Prostate gland (tissue), 2 donors: Measurements from ENCODE around the gene RNF141. TPM values are rescaled to one million over a fixed set of nuclear protein-coding genes. Genes with fewer than 3 reads are reported as not detected.
A peak's percentile ranks its signal among the peaks of the same experiment; 100 is the strongest.

Experiments
- DNase-seq: peaks from one replicate; pipeline ENCODE4 v3.0.0-alpha.2; 2019; ENCODE audit warnings: low spot score
- H3K27ac ChIP-seq, 2 donors: fragments of 200-600 bp; sonication (generic); 2 replicates each; pipeline ENCODE4 v1.5.1; 2017 to 2019
- H3K27me3 ChIP-seq: fragments of 200-600 bp; sonication (generic); replicated peaks from 2 replicates; pipeline ENCODE4 v1.5.1; 2019; ENCODE audit not compliant: insufficient read depth
- H3K36me3 ChIP-seq, 2 donors: fragments of 200-600 bp; sonication (generic); 1 replicate in 1 of 2; 2 replicates in 1 of 2; pipeline versions ENCODE4 v1.5.1 to v1.8.1; 2017 to 2019
- H3K4me1 ChIP-seq: fragments of 200-600 bp; sonication (generic); replicated peaks from 2 replicates; pipeline ENCODE4 v1.5.1; 2019
- H3K4me3 ChIP-seq, 2 donors: fragments of 200-600 bp; sonication (generic); 2 replicates each; pipeline ENCODE4 v1.5.1; 2017 to 2019
- H3K9me3 ChIP-seq: fragments of 200-600 bp; sonication (generic); 2 replicates; pipeline ENCODE4 v1.5.1; 2017
- CTCF ChIP-seq, 4 experiments: fragments of 200-600 bp in 2 of 4; fragments of 450-650 bp in 2 of 4; sonication (generic) in 2 of 4; IDR thresholded peaks; 1 replicate in 3 of 4; 2 replicates in 1 of 4; pipeline ENCODE4 v1.5.1; 2016 to 2019; ENCODE audit warnings: antibody characterized with exemption in 4 of 4, mild to moderate bottlenecking in 2 of 4, moderate library complexity in 2 of 4
- POLR2A ChIP-seq: fragments of 450-650 bp; IDR thresholded peaks from one replicate; pipeline ENCODE4 v1.6.1; 2016; ENCODE audit warnings: antibody characterized with exemption, mild to moderate bottlenecking
- POLR2AphosphoS5 ChIP-seq: sonication (generic); formaldehyde crosslinking; IDR thresholded peaks from one replicate; pipeline ENCODE4 v1.6.1; 2017; ENCODE audit warnings: antibody characterized with exemption
- WGBS: methylation state at CpG from one replicate; pipeline ENCODE4 v1.1.5; 2018; 5-methylcytosine and 5-hydroxymethylcytosine counted together
- intact Hi-C: fragments of 100-400 bp; cut with DNase I; formaldehyde crosslinking; loops from one replicate; pipeline ENCODE4 v1.14.2; 2022
- total RNA-seq, 2 donors: library from RNA; depleted of rRNA; stranded (reverse); fragments of >200 nt; gene quantifications; one replicate each; pipeline ENCODE4 v1.1.0, GENCODE V29; 2016

The RNF141 gene
- total RNA-seq, 2 donors from 2014 or later: 52.9 to 66.2 TPM

DNA sequence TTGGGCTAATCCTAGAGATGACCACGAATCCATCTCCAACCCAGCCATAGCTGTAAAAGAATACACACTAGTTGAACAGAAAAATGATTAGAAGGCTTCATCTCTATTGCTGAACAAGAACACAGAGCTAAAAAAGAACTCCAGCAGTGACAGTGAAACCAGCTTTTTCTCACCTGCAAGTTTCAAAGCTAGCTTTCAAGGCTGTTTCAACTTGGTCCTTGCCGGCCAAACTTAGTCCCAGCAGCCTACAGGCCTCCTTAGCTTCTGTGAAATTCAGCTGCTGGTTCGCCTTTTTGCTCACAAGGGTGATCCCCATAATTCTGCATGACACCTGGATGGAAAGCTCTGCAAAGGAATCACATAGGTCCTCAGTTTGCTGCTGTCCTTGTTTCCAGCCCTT, 23.0 kb upstream of the RNF141 start:
- no peak for TF ChIP-seq POLR2AphosphoS5
- TF ChIP-seq CTCF (IDR thresholded peaks at IDR 0.05): no peak
- no peak for TF ChIP-seq POLR2A
- intact Hi-C loops: loop anchor here (5.0 kb wide), 1 partner anchor 173 kb away; no protein-coding TSS in a partner anchor
- Histone ChIP-seq H3K4me3 (no peak overlapping the region), H3K27me3 (no peaks in the 10 kb centered on the region), H3K9me3 (no peaks in the 10 kb centered on the region), H3K27ac (no peak overlapping the region), H3K36me3 (no peaks in the 10 kb centered on the region), H3K4me1 (no peaks in the 10 kb centered on the region)
- WGBS: 96% methylated on average over 3 of the region's 3 CpGs
- DNase-seq: no peak

GRCh38 chr11:10561947-10562346, 21.0 kb upstream of the RNF141 start:
- Histone ChIP-seq H3K27me3 (no peaks in the 10 kb centered on the region), H3K9me3 (no peaks in the 10 kb centered on the region), H3K4me1 (no peaks in the 10 kb centered on the region), H3K36me3 (no peaks in the 10 kb centered on the region), H3K4me3 (no peak overlapping the region), H3K27ac (no peak overlapping the region)
- TF ChIP-seq POLR2AphosphoS5: no peak
- no peak for TF ChIP-seq CTCF (IDR thresholded peaks at IDR 0.05)
- TF ChIP-seq POLR2A: no peak
- 100% methylated on average over 1 of the region's 1 CpG for WGBS
- DNase-seq: no peak
- intact Hi-C loops: loop anchor here (5.0 kb wide), 1 partner anchor 175 kb away; no protein-coding TSS in a partner anchor

- TF ChIP-seq CTCF (IDR thresholded peaks at IDR 0.05) (no peak), POLR2A (no peak), POLR2AphosphoS5 (no peak)
- Histone ChIP-seq H3K27me3 (no peaks in the 10 kb centered on the region), H3K27ac (no peak overlapping the region), H3K4me3 (no peak overlapping the region), H3K4me1 (no peaks in the 10 kb centered on the region), H3K36me3 (no peaks in the 10 kb centered on the region), H3K9me3 (no peaks in the 10 kb centered on the region)
- no peak for DNase-seq
- intact Hi-C loops: loop anchor here (5.0 kb wide), 1 partner anchor 176 kb away; no protein-coding TSS in a partner anchor
- WGBS: 69% methylated on average over 3 of the region's 3 CpGs
Observed at GRCh38 chr11:10561043-10561818, 20.2 kb upstream of the RNF141 start.

DNA sequence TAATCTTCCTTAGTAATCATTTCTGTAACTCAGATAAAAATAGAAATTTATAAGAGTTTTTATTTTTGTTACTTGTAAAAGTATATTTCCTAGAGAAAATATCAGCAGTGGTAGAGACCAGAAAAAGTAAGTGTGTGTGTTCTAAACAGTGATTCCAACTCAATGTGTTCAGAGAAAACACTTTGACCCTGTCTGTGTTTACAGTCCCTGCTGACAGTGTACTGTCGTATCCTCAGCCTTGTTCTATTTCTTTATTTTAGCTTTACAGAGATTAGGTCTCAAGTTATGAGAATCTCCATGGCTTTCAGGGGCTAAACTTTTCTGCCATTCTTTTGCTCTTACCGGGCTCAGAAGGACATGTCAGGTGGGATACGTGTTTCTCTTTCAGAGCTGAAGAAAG, 17.3 kb upstream of the RNF141 start:
- WGBS: 49% methylated on average over 3 of the region's 3 CpGs
- TF ChIP-seq POLR2A: no peak
- peak; percentile 23 for TF ChIP-seq POLR2AphosphoS5
- H3K4me1 ChIP-seq: no peaks in the 10 kb centered on the region
- peak overlapping the region in 1 of 2 donors; percentile 13 for H3K27ac ChIP-seq
- H3K4me3 ChIP-seq: no peak overlapping the region
- no peaks in the 10 kb centered on the region for H3K27me3 ChIP-seq
- H3K36me3 ChIP-seq: no peaks in the 10 kb centered on the region
- intact Hi-C loops: no loop called here
- no peaks in the 10 kb centered on the region for H3K9me3 ChIP-seq
- no peak for DNase-seq

DNA sequence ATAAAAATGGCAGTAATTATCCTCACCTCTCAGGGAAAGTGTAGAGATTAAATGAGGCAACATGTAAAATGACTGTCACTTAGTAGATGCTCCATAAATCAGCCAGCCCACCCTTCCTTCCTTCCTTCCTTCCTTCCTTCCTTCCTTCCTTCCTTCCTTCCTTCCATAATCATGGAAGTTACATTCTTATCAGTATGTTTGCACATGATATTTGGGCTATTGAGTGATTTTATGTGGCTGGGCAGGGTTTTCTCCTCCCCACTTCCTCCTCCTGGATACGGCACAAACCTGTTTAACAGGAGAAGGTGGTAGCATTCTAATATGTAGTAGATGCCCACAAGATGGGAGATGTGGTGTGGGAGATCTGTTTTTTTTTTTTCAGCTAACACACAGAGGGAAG, 15.6 kb upstream of the RNF141 start:
- no peak for DNase-seq
- intact Hi-C loops: no loop called here
- Histone ChIP-seq H3K36me3 (no peaks in the 10 kb centered on the region), H3K27me3 (no peaks in the 10 kb centered on the region), H3K27ac (no peak overlapping the region), H3K4me3 (no peak overlapping the region), H3K4me1 (no peaks in the 10 kb centered on the region), H3K9me3 (no peaks in the 10 kb centered on the region)
- WGBS: 33% methylated on average over 1 of the region's 1 CpG
- no peak for TF ChIP-seq CTCF (IDR thresholded peaks at IDR 0.05)
- TF ChIP-seq POLR2AphosphoS5: no peak
- no peak for TF ChIP-seq POLR2A
